IMR-90 (cell line): Measurements from ENCODE around the gene SLC6A12.

ENCODE experiments used
- CEBPB ChIP-seq: IDR thresholded peaks from 2 replicates; pipeline ENCODE4 v1.6.1; 2012; ENCODE audit warnings: low read depth, low read length, improper control_type of control experiment
- CHD1 ChIP-seq: IDR thresholded peaks from 2 replicates; pipeline ENCODE4 v1.6.1; 2012; ENCODE audit warnings: low read depth, low read length, improper control_type of control experiment
- FOS ChIP-seq: fragments of 150-350 bp; IDR thresholded peaks from 2 replicates; pipeline ENCODE4 v1.6.1; 2016; ENCODE audit warnings: low read depth, low read length
- MXI1 ChIP-seq: IDR thresholded peaks from 2 replicates; pipeline ENCODE4 v1.6.1; 2012; ENCODE audit warnings: low read depth, mild to moderate bottlenecking, low read length, moderate library complexity, borderline replicate concordance
- POLR2A ChIP-seq: IDR thresholded peaks from 2 replicates; pipeline ENCODE4 v1.6.1; 2012; ENCODE audit warnings: mild to moderate bottlenecking, low read depth, low read length
- RAD21 ChIP-seq: IDR thresholded peaks from 2 replicates; pipeline ENCODE4 v1.6.1; 2012; ENCODE audit warnings: low read length, improper control_type of control experiment
- RCOR1 ChIP-seq: IDR thresholded peaks from 2 replicates; pipeline ENCODE4 v1.6.1; 2012; ENCODE audit warnings: mild to moderate bottlenecking, low read length, improper control_type of control experiment; ENCODE audit not compliant: insufficient replicate concordance
- RFX5 ChIP-seq: IDR thresholded peaks from 2 replicates; pipeline ENCODE4 v1.8.0; 2012; ENCODE audit warnings: low read depth, mild to moderate bottlenecking, low read length, moderate library complexity
- SMC3 ChIP-seq: fragments of 150-350 bp; IDR thresholded peaks from 2 replicates; pipeline ENCODE4 v1.6.1; 2016; ENCODE audit warnings: low read depth, mild to moderate bottlenecking, antibody characterized with exemption, low read length, moderate library complexity
- TF ChIP-seq, protein P1 (sequence below): conservative IDR thresholded peaks from 2 replicates; pipeline ENCODE4 v1.5.1; 2012; ENCODE audit warnings: mild to moderate bottlenecking, low read depth, low read length, improper control_type of control experiment
- TF ChIP-seq, protein P2 (sequence below): fragments of 150-350 bp; IDR thresholded peaks from 2 replicates; pipeline ENCODE4 v1.6.1; 2016; ENCODE audit warnings: low read depth, mild to moderate bottlenecking, low read length, moderate library complexity, borderline replicate concordance

DNA sequence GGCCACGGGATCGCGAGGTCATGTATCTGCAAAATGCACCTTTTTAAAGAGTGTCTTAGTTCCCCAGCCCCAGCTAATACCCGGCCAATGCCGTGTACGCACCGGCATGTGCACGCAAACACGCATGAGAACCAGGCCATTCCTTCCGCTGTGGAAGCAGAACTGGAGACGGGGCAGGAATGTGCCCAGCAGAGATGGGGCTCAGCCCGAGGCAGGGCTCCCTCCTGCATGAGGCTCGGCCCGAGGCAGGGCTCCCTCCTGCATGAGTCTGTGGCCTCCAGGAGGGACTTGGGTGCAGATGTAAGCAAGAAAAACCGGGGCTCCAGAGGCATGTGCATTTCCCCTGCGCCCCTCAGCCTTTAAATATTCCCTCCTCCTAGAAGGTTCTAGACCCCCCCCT, 38.2 kb downstream of the SLC6A12 start:
- TF ChIP-seq, protein P1, sequence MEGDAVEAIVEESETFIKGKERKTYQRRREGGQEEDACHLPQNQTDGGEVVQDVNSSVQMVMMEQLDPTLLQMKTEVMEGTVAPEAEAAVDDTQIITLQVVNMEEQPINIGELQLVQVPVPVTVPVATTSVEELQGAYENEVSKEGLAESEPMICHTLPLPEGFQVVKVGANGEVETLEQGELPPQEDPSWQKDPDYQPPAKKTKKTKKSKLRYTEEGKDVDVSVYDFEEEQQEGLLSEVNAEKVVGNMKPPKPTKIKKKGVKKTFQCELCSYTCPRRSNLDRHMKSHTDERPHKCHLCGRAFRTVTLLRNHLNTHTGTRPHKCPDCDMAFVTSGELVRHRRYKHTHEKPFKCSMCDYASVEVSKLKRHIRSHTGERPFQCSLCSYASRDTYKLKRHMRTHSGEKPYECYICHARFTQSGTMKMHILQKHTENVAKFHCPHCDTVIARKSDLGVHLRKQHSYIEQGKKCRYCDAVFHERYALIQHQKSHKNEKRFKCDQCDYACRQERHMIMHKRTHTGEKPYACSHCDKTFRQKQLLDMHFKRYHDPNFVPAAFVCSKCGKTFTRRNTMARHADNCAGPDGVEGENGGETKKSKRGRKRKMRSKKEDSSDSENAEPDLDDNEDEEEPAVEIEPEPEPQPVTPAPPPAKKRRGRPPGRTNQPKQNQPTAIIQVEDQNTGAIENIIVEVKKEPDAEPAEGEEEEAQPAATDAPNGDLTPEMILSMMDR = no peak
- no peak for TF ChIP-seq POLR2A
- TF ChIP-seq SMC3 = no peak
- no peak for TF ChIP-seq RCOR1
- no peak for TF ChIP-seq RAD21
- no peak for TF ChIP-seq CEBPB
- TF ChIP-seq, protein P2, sequence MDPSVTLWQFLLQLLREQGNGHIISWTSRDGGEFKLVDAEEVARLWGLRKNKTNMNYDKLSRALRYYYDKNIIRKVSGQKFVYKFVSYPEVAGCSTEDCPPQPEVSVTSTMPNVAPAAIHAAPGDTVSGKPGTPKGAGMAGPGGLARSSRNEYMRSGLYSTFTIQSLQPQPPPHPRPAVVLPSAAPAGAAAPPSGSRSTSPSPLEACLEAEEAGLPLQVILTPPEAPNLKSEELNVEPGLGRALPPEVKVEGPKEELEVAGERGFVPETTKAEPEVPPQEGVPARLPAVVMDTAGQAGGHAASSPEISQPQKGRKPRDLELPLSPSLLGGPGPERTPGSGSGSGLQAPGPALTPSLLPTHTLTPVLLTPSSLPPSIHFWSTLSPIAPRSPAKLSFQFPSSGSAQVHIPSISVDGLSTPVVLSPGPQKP = no peak
- TF ChIP-seq CHD1 = no peak
- TF ChIP-seq RFX5 = no peak
- TF ChIP-seq FOS = no peak
- no peak for TF ChIP-seq MXI1
